ENCODE measurements around the gene CDH23.

Gene CDH23

GRCh38 chr10:71554671-71555070 lies 158.0 kb downstream of the CDH23 start:
- in situ Hi-C loops (cut with MboI; ENCODE audit: low sequenced_read_pairs), result no loop called here

GRCh38 chr10:71555087-71555723 lies 158.5 kb downstream of the CDH23 start:
- in situ Hi-C loops (cut with MboI; ENCODE audit: low sequenced_read_pairs), result no loop called here

- in situ Hi-C loops (cut with MboI; ENCODE audit: low sequenced_read_pairs), result no loop called here
These were observed 159.0 kb downstream of the CDH23 start for GRCh38 chr10:71555724-71556119.

GRCh38 chr10:71558991-71559390 lies 162.3 kb downstream of the CDH23 start:
- in situ Hi-C loops (cut with MboI; ENCODE audit: low sequenced_read_pairs), result no loop called here

GRCh38 chr10:71561003-71561574 lies 164.4 kb downstream of the CDH23 start:
- in situ Hi-C loops (cut with MboI; ENCODE audit: low sequenced_read_pairs), result no loop called here

GRCh38 chr10:71562181-71562580 lies 165.5 kb downstream of the CDH23 start:
- in situ Hi-C loops (cut with MboI; ENCODE audit: low sequenced_read_pairs), result no loop called here

GRCh38 chr10:71562904-71563303 lies 166.2 kb downstream of the CDH23 start:
- in situ Hi-C loops (cut with MboI; ENCODE audit: low sequenced_read_pairs), result no loop called here

- in situ Hi-C loops (cut with MboI; ENCODE audit: low sequenced_read_pairs), result no loop called here
These were observed 167.6 kb downstream of the CDH23 start for GRCh38 chr10:71564194-71564820.

- in situ Hi-C loops (cut with MboI; ENCODE audit: low sequenced_read_pairs), result no loop called here
These were observed 168.7 kb downstream of the CDH23 start for GRCh38 chr10:71565284-71566000.

- in situ Hi-C loops (cut with MboI; ENCODE audit: low sequenced_read_pairs), result no loop called here
These were observed 170.3 kb downstream of the CDH23 start for GRCh38 chr10:71567006-71567405.

- in situ Hi-C loops (cut with MboI; ENCODE audit: low sequenced_read_pairs), result no loop called here
These were observed 172.3 kb downstream of the CDH23 start for GRCh38 chr10:71568896-71569492.

GRCh38 chr10:71569775-71570588 lies 173.3 kb downstream of the CDH23 start:
- in situ Hi-C loops (cut with MboI; ENCODE audit: low sequenced_read_pairs), result no loop called here

GRCh38 chr10:71571460-71572175 lies 174.9 kb downstream of the CDH23 start:
- in situ Hi-C loops (cut with MboI; ENCODE audit: low sequenced_read_pairs), result no loop called here

- in situ Hi-C loops (cut with MboI; ENCODE audit: low sequenced_read_pairs), result no loop called here
These were observed 176.2 kb downstream of the CDH23 start for GRCh38 chr10:71572962-71573361.

- in situ Hi-C loops (cut with MboI; ENCODE audit: low sequenced_read_pairs), result no loop called here
These were observed 177.1 kb downstream of the CDH23 start for GRCh38 chr10:71573562-71574518.

GRCh38 chr10:71575451-71575850 lies 178.7 kb downstream of the CDH23 start:
- in situ Hi-C loops (cut with MboI; ENCODE audit: low sequenced_read_pairs), result no loop called here

- in situ Hi-C loops (cut with MboI; ENCODE audit: low sequenced_read_pairs), result no loop called here
These were observed 179.4 kb downstream of the CDH23 start for GRCh38 chr10:71575934-71576801.

GRCh38 chr10:71576842-71577241 lies 180.1 kb downstream of the CDH23 start:
- in situ Hi-C loops (cut with MboI; ENCODE audit: low sequenced_read_pairs), result no loop called here
